Keratinocyte (primary cell): Measurements from ENCODE around the gene VTI1A. TPM values are rescaled to one million over a fixed set of nuclear protein-coding genes. Genes with fewer than 3 reads are reported as not detected.
A peak's percentile ranks its signal among the peaks of the same experiment; 100 is the strongest.

Source experiments
- DNase-seq: peaks from one replicate; pipeline ENCODE4 v3.0.0-alpha.2; 2011; ENCODE audit warnings: low read depth, missing footprints, low spot score
- FAIRE-seq: peaks from 2 replicates; lab custom pipeline; 2011; peaks lifted over from hg19 to GRCh38; lab: Jason Lieb, UNC
- H2AFZ ChIP-seq: 2 replicates; pipeline ENCODE4 v1.6.0; 2012; ENCODE audit warnings: low read length, control low read depth, inconsistent platforms; ENCODE audit not compliant: control insufficient read depth
- H3K27ac ChIP-seq: 2 replicates; pipeline ENCODE4 v1.5.1; 2011; ENCODE audit warnings: low read length; ENCODE audit not compliant: control insufficient read depth, insufficient read depth
- H3K27me3 ChIP-seq: 3 replicates; pipeline ENCODE4 v1.6.0; 2011; ENCODE audit warnings: low read length; ENCODE audit not compliant: control insufficient read depth, insufficient read depth; ENCODE audit errors: extremely low read depth
- H3K36me3 ChIP-seq, 2 experiments: 2 replicates in 1 of 2; 3 replicates in 1 of 2; pipeline ENCODE4 v1.5.1; 2011; ENCODE audit warnings: low read length in 2 of 2, mild to moderate bottlenecking in 1 of 2; ENCODE audit not compliant: control insufficient read depth in 2 of 2, insufficient read depth in 2 of 2; ENCODE audit errors: extremely low read depth in 1 of 2
- H3K4me1 ChIP-seq: 3 replicates; pipeline ENCODE4 v1.5.1; 2011; ENCODE audit warnings: low read length; ENCODE audit not compliant: control insufficient read depth, insufficient read depth; ENCODE audit errors: extremely low read depth
- H3K4me2 ChIP-seq: 3 replicates; pipeline ENCODE4 v1.6.0; 2011; ENCODE audit warnings: low read depth, low read length; ENCODE audit not compliant: control insufficient read depth, insufficient read depth; ENCODE audit errors: extremely low read depth
- H3K4me3 ChIP-seq, 3 experiments: fragments of 200-600 bp in 1 of 3; sonication (generic) in 1 of 3; 2 replicates in 2 of 3; 3 replicates in 1 of 3; pipeline ENCODE4 v1.5.1; 2011 to 2016; ENCODE audit warnings: low read length in 3 of 3, mild to moderate bottlenecking in 3 of 3, control low read depth in 2 of 3, inconsistent platforms in 1 of 3, low read depth in 1 of 3, mixed read lengths in 1 of 3, mixed run types in 1 of 3, moderate library complexity in 1 of 3; ENCODE audit not compliant: control insufficient read depth in 2 of 3, insufficient read depth in 2 of 3; ENCODE audit errors: extremely low read depth in 1 of 3
- H3K79me2 ChIP-seq: 2 replicates; pipeline ENCODE4 v1.6.0; 2012; ENCODE audit warnings: low read length; ENCODE audit not compliant: control insufficient read depth, insufficient read depth
- H3K9ac ChIP-seq: 3 replicates; pipeline ENCODE4 v1.6.0; 2011; ENCODE audit warnings: low read length; ENCODE audit not compliant: control insufficient read depth, insufficient read depth; ENCODE audit errors: extremely low read depth
- H3K9me1 ChIP-seq: 3 replicates; pipeline ENCODE4 v1.6.0; 2011; ENCODE audit warnings: low read length; ENCODE audit not compliant: control insufficient read depth, insufficient read depth; ENCODE audit errors: extremely low read depth
- H3K9me3 ChIP-seq: 2 replicates; pipeline ENCODE4 v1.5.1; 2012; ENCODE audit warnings: low read depth, low read length; ENCODE audit not compliant: control insufficient read depth
- H4K20me1 ChIP-seq: 3 replicates; pipeline ENCODE4 v1.6.0; 2011; ENCODE audit warnings: low read length; ENCODE audit not compliant: control insufficient read depth, insufficient read depth; ENCODE audit errors: extremely low read depth
- CTCF ChIP-seq, 3 experiments: IDR thresholded peaks in 1 of 3; conservative IDR thresholded peaks in 1 of 3; optimal IDR thresholded peaks in 1 of 3; 2 replicates in 2 of 3; 3 replicates in 1 of 3; pipeline versions ENCODE3 to v1.5.1; 2011; ENCODE audit warnings: low read length in 3 of 3, mild to moderate bottlenecking in 3 of 3, moderate library complexity in 2 of 3, control low read depth in 1 of 3, inconsistent platforms in 1 of 3; ENCODE audit not compliant: insufficient read depth in 2 of 3; ENCODE audit errors: extremely low read depth in 1 of 3
- EZH2 ChIP-seq: IDR thresholded peaks from one replicate; pipeline ENCODE4 v1.6.1; 2012; ENCODE audit warnings: inconsistent platforms, mild to moderate bottlenecking, low read length, moderate library complexity
- dilution Hi-C: fragments of 300-500 bp; cut with MboI; formaldehyde crosslinking; loops from one replicate; pipeline ENCODE4 v1.7.0; 2020; ENCODE audit warnings: low sequenced_read_pairs; ENCODE audit not compliant: extremely low pct_ligation_motif_present
- polyA plus RNA-seq, 5 experiments: library from polyadenylated mRNA; depleted of rRNA in 3 of 5; stranded (reverse) in 3 of 5; stranded (forward) in 1 of 5; unstranded in 1 of 5; fragments of >200 nt; gene quantifications; 1 replicate in 1 of 5; 2 replicates in 3 of 5; 3 replicates in 1 of 5; pipeline versions ENCODE4 v1.2.1 to v1.2.3, GENCODE V29; 2011 to 2012; ENCODE audit warnings: missing spikeins in 2 of 5, low read depth in 1 of 5, low replicate concordance in 1 of 5

Gene VTI1A
- polyA plus RNA-seq, 1 donor (not counting 4 experiments of a cell fraction or from before 2014, with no cell fraction given) = 18.5 TPM

- no peak for TF ChIP-seq EZH2
- TF ChIP-seq CTCF (optimal IDR thresholded peaks at IDR 0.05 in 1 of 3, IDR thresholded peaks at IDR 0.05 in 1 of 3, conservative IDR thresholded peaks at IDR 0.05 in 1 of 3; ENCODE audit: extremely low read depth in 1 of 3, insufficient read depth in 2 of 3, low read length in 3 of 3) = no peak
- H3K27me3 ChIP-seq = no peaks in the 10 kb centered on the region
- H3K4me2 ChIP-seq = no peak overlapping the region
- H3K9me3 ChIP-seq = no peaks in the 10 kb centered on the region
- H3K36me3 ChIP-seq = no peaks in the 10 kb centered on the region
- dilution Hi-C loops = no loop called here
- no peaks in the 10 kb centered on the region for H3K79me2 ChIP-seq
- no peak overlapping the region for H2AFZ ChIP-seq
- H3K9ac ChIP-seq = no peak overlapping the region
- H4K20me1 ChIP-seq = no peaks in the 10 kb centered on the region
- peak; percentile 26 for FAIRE-seq
- no peak overlapping the region for H3K4me3 ChIP-seq
- no peak for DNase-seq
- H3K9me1 ChIP-seq = no peaks in the 10 kb centered on the region
- no peak overlapping the region for H3K27ac ChIP-seq
- H3K4me1 ChIP-seq = peaks cover 8% of the 10 kb centered on the region
Observed at GRCh38 chr10:112775381-112775780, 328.4 kb downstream of the VTI1A start.

- H3K79me2 ChIP-seq = no peaks in the 10 kb centered on the region
- TF ChIP-seq EZH2 (no peak), CTCF (optimal IDR thresholded peaks at IDR 0.05 in 1 of 3, IDR thresholded peaks at IDR 0.05 in 1 of 3, conservative IDR thresholded peaks at IDR 0.05 in 1 of 3; ENCODE audit: extremely low read depth in 1 of 3, insufficient read depth in 2 of 3, low read length in 3 of 3) (no peak)
Observed at GRCh38 chr10:112775892-112776674, 329.1 kb downstream of the VTI1A start.

More at GRCh38 chr10:112775892-112776674, 329.1 kb downstream of the VTI1A start:
- no peak overlapping the region for H3K4me3 ChIP-seq
- peaks cover 8% of the 10 kb centered on the region for H3K4me1 ChIP-seq
- FAIRE-seq = no peak
- H3K27me3 ChIP-seq = no peaks in the 10 kb centered on the region
- H3K36me3 ChIP-seq = no peaks in the 10 kb centered on the region
- H3K9ac ChIP-seq = no peak overlapping the region
- no peak overlapping the region for H3K27ac ChIP-seq
- no peaks in the 10 kb centered on the region for H3K9me1 ChIP-seq
- dilution Hi-C loops = no loop called here
- no peak overlapping the region for H2AFZ ChIP-seq
- DNase-seq = no peak
- H3K4me2 ChIP-seq = no peak overlapping the region
- no peaks in the 10 kb centered on the region for H3K9me3 ChIP-seq
- H4K20me1 ChIP-seq = no peaks in the 10 kb centered on the region
